IMR-90 (cell line): ENCODE data around the gene FAXDC2. TPM values are rescaled to one million over a fixed set of nuclear protein-coding genes. Genes with fewer than 3 reads are reported as not detected.
A peak's percentile ranks its signal among the peaks of the same experiment; 100 is the strongest.

ENCODE experiments used
- ATAC-seq: fragments of 200-7000 bp; cut with Tn5 transposase; 2 replicates; pipeline ENCODE4 v1.9.1; 2020; ENCODE audit warnings: low read depth, mild to moderate bottlenecking, moderate library complexity
- BruUV-seq: library from RNA; stranded (reverse); fragments of 400-500 nt; replicated peaks from 2 replicates; lab custom pipeline; 2021; lab: Mats Ljungman, UMichigan
- CTCF ChIA-PET: fragments of 300-600 bp; formaldehyde crosslinking; extraction: SDS; loops from one replicate; lab custom pipeline; 2021; ENCODE audit warnings: antibody characterized with exemption; lab: Yijun Ruan, JAX
- POLR2A ChIA-PET: fragments of 300-600 bp; sonication (Branson Sonifier 250); formaldehyde crosslinking; loops from one replicate; lab custom pipeline; 2022; ENCODE audit warnings: antibody characterized with exemption; ENCODE audit not compliant: unreplicated experiment; lab: Charles Lee
- DNase-seq: peaks from one replicate; pipeline ENCODE4 v3.0.0; 2013
- H2AFZ ChIP-seq: replicated peaks from 2 replicates; pipeline ENCODE3; 2013; ENCODE audit warnings: low read length, mild to moderate bottlenecking; ENCODE audit not compliant: poor library complexity
- H2AK5ac ChIP-seq: 2 replicates; pipeline ENCODE4 v1.6.1; 2013; ENCODE audit warnings: low read depth, low read length, inconsistent platforms
- H2AK9ac ChIP-seq: replicated peaks from 2 replicates; pipeline ENCODE3; 2013; ENCODE audit warnings: mild to moderate bottlenecking, low read depth, low read length, moderate library complexity; ENCODE audit not compliant: poor library complexity
- H2BK120ac ChIP-seq: 2 replicates; pipeline ENCODE4 v1.6.1; 2013; ENCODE audit warnings: low read depth, low read length, inconsistent platforms
- H2BK15ac ChIP-seq: 3 replicates; pipeline ENCODE4 v1.6.1; 2013; ENCODE audit warnings: low read depth, low read length, inconsistent platforms
- H2BK20ac ChIP-seq: 2 replicates; pipeline ENCODE4 v1.6.1; 2013; ENCODE audit warnings: low read depth, mild to moderate bottlenecking, inconsistent platforms, low read length, moderate library complexity
- H2BK5ac ChIP-seq: 2 replicates; pipeline ENCODE4 v1.6.1; 2013; ENCODE audit warnings: mild to moderate bottlenecking, low read depth, low read length, inconsistent platforms; ENCODE audit not compliant: poor library complexity, severe bottlenecking
- H3K14ac ChIP-seq: replicated peaks from 2 replicates; pipeline ENCODE4 v1.6.1; 2013; ENCODE audit warnings: low read depth, low read length, inconsistent platforms
- H3K18ac ChIP-seq: 2 replicates; pipeline ENCODE4 v1.6.1; 2013; ENCODE audit warnings: low read depth, low read length, control low read depth
- H3K23ac ChIP-seq: 2 replicates; pipeline ENCODE4 v1.6.1; 2013; ENCODE audit warnings: low read depth, low read length, inconsistent platforms
- H3K27ac ChIP-seq: 2 replicates; pipeline ENCODE4 v1.5.1; 2013; ENCODE audit warnings: mild to moderate bottlenecking, control low read depth, low read length; ENCODE audit not compliant: insufficient read depth
- H3K27me3 ChIP-seq: 2 replicates; pipeline ENCODE4 v1.6.1; 2013; ENCODE audit warnings: low read length; ENCODE audit not compliant: control insufficient read depth, insufficient read depth
- H3K36me3 ChIP-seq: 2 replicates; pipeline ENCODE4 v1.6.1; 2013; ENCODE audit warnings: low read length, mixed read lengths; ENCODE audit not compliant: control insufficient read depth, insufficient read depth
- H3K4ac ChIP-seq: 2 replicates; pipeline ENCODE4 v1.6.1; 2013; ENCODE audit warnings: low read depth, low read length, inconsistent platforms
- H3K4me1 ChIP-seq: 2 replicates; pipeline ENCODE4 v1.6.1; 2013; ENCODE audit warnings: low read length, mixed read lengths; ENCODE audit not compliant: control insufficient read depth, insufficient read depth
- H3K4me2 ChIP-seq: 2 replicates; pipeline ENCODE4 v1.6.1; 2013; ENCODE audit warnings: low read depth, mild to moderate bottlenecking, control low read depth, low read length, moderate library complexity
- H3K4me3 ChIP-seq: 2 replicates; pipeline ENCODE4 v1.5.1; 2013; ENCODE audit warnings: low read depth, mild to moderate bottlenecking, control low read depth, low read length, moderate library complexity; ENCODE audit not compliant: insufficient read depth
- H3K56ac ChIP-seq: 2 replicates; pipeline ENCODE4 v1.6.1; 2013; ENCODE audit warnings: low read length, inconsistent platforms; ENCODE audit not compliant: insufficient read depth; ENCODE audit errors: extremely low read depth
- H3K79me1 ChIP-seq, 2 experiments: 2 replicates each; pipeline ENCODE4 v1.6.1; 2013; ENCODE audit warnings: low read length in 2 of 2, inconsistent platforms in 1 of 2, low read depth in 1 of 2
- H3K9ac ChIP-seq: 2 replicates; pipeline ENCODE4 v1.6.1; 2013; ENCODE audit warnings: low read depth, low read length, control low read depth
- H3K9me1 ChIP-seq: 2 replicates; pipeline ENCODE4 v1.6.1; 2013; ENCODE audit warnings: low read length, inconsistent platforms; ENCODE audit not compliant: insufficient read depth
- H3K9me3 ChIP-seq: 2 replicates; pipeline ENCODE4 v1.6.1; 2013; ENCODE audit warnings: low read length; ENCODE audit not compliant: control insufficient read depth, insufficient read depth
- H4K20me1 ChIP-seq: 2 replicates; pipeline ENCODE4 v1.6.1; 2013; ENCODE audit warnings: low read length, inconsistent platforms; ENCODE audit not compliant: insufficient read depth
- H4K5ac ChIP-seq: 2 replicates; pipeline ENCODE4 v1.6.1; 2013; ENCODE audit warnings: mild to moderate bottlenecking, low read depth, low read length, control low read depth
- H4K8ac ChIP-seq, 2 experiments: 2 replicates each; pipeline ENCODE4 v1.6.1; 2013; ENCODE audit warnings: low read depth in 2 of 2, low read length in 2 of 2, control low read depth in 1 of 2, inconsistent platforms in 1 of 2
- H4K91ac ChIP-seq: 2 replicates; pipeline ENCODE4 v1.6.1; 2013; ENCODE audit warnings: low read depth, low read length, inconsistent platforms; ENCODE audit not compliant: insufficient read depth
- BHLHE40 ChIP-seq: fragments of 150-350 bp; IDR thresholded peaks from 2 replicates; pipeline ENCODE4 v1.6.1; 2016; ENCODE audit warnings: mild to moderate bottlenecking, low read depth, low read length
- CEBPB ChIP-seq: IDR thresholded peaks from 2 replicates; pipeline ENCODE4 v1.6.1; 2012; ENCODE audit warnings: low read depth, low read length, improper control_type of control experiment
- CHD1 ChIP-seq: IDR thresholded peaks from 2 replicates; pipeline ENCODE4 v1.6.1; 2012; ENCODE audit warnings: low read depth, low read length, improper control_type of control experiment
- FOS ChIP-seq: fragments of 150-350 bp; IDR thresholded peaks from 2 replicates; pipeline ENCODE4 v1.6.1; 2016; ENCODE audit warnings: low read depth, low read length
- MAZ ChIP-seq: IDR thresholded peaks from 2 replicates; pipeline ENCODE4 v1.6.1; 2012; ENCODE audit warnings: low read depth, mild to moderate bottlenecking, low read length, improper control_type of control experiment, moderate library complexity, borderline replicate concordance
- MXI1 ChIP-seq: IDR thresholded peaks from 2 replicates; pipeline ENCODE4 v1.6.1; 2012; ENCODE audit warnings: low read depth, mild to moderate bottlenecking, low read length, moderate library complexity, borderline replicate concordance
- POLR2A ChIP-seq: IDR thresholded peaks from 2 replicates; pipeline ENCODE4 v1.6.1; 2012; ENCODE audit warnings: mild to moderate bottlenecking, low read depth, low read length
- RAD21 ChIP-seq: IDR thresholded peaks from 2 replicates; pipeline ENCODE4 v1.6.1; 2012; ENCODE audit warnings: low read length, improper control_type of control experiment
- RCOR1 ChIP-seq: IDR thresholded peaks from 2 replicates; pipeline ENCODE4 v1.6.1; 2012; ENCODE audit warnings: mild to moderate bottlenecking, low read length, improper control_type of control experiment; ENCODE audit not compliant: insufficient replicate concordance
- RFX5 ChIP-seq: IDR thresholded peaks from 2 replicates; pipeline ENCODE4 v1.8.0; 2012; ENCODE audit warnings: low read depth, mild to moderate bottlenecking, low read length, moderate library complexity
- SMC3 ChIP-seq: fragments of 150-350 bp; IDR thresholded peaks from 2 replicates; pipeline ENCODE4 v1.6.1; 2016; ENCODE audit warnings: low read depth, mild to moderate bottlenecking, antibody characterized with exemption, low read length, moderate library complexity
- USF2 ChIP-seq: fragments of 150-350 bp; IDR thresholded peaks from 2 replicates; pipeline ENCODE4 v1.6.1; 2017; ENCODE audit warnings: mild to moderate bottlenecking, antibody characterized with exemption, low read length, low read depth
- dilution Hi-C: fragments of 300-500 bp; cut with HindIII; formaldehyde crosslinking; loops from one replicate; pipeline ENCODE4 v1.14.3; 2018; ENCODE audit warnings: low sequenced_read_pairs; ENCODE audit not compliant: unreplicated experiment
- in situ Hi-C: fragments of 300-500 bp; cut with MboI; formaldehyde crosslinking; loops from 3 replicates; pipeline ENCODE4 v1.14.3; 2019; ENCODE audit warnings: low sequenced_read_pairs, inconsistent platforms, mixed read lengths
- intact Hi-C: fragments of 100-400 bp; cut with micrococcal nuclease; formaldehyde crosslinking; loops from 2 replicates; pipeline ENCODE4 v1.10.0; 2022
- polyA plus RNA-seq, 3 experiments: library from polyadenylated mRNA; depleted of rRNA; stranded (reverse); fragments of >200 nt; gene quantifications; 2 replicates each; pipeline ENCODE4 v1.2.3, GENCODE V29; 2012; ENCODE audit warnings: low replicate concordance in 1 of 3
- total RNA-seq: library from RNA; depleted of rRNA; stranded (reverse); fragments of >200 nt; gene quantifications from 2 replicates; pipeline ENCODE4 v1.2.3, GENCODE V29; 2012
- TF ChIP-seq, protein P1 (sequence below): conservative IDR thresholded peaks from 2 replicates; pipeline ENCODE4 v1.5.1; 2012; ENCODE audit warnings: mild to moderate bottlenecking, low read depth, low read length, improper control_type of control experiment

Gene FAXDC2
- total and polyA plus RNA-seq, 2 of the 4 experiments (the other 2 are of a cell fraction), result 4.3 to 8.9 TPM

DNA sequence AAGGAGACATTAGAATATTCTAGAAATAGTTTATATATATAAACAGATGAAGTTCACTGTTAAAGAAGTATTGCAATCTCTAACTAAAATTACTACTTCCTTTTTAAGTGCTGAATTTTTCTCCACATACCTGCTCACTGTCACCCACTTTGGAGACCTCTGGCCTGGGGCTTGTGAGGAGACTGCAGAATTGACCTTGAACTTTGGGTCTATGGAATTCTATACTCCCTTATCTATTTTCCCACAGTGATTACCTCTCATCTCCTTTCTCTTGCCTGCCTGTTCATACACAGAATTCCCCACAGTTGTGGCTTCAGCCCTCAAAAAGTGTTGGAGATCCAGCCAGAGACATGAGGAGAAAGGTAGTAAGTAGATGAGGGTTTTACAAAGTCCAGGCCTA, 49.8 kb downstream of the FAXDC2 start:
- Histone ChIP-seq H2BK120ac (no peak overlapping the region), H2AK5ac (no peak overlapping the region), H4K5ac (no peak overlapping the region; the same call in 1 of the 2 replicates), H3K27ac (peak overlapping the region; percentile 19; the same call in 1 of the 2 replicates), H2AK9ac (no peak overlapping the region), H3K4me1 (peaks cover 8% of the 10 kb centered on the region), H3K56ac (no peak overlapping the region), H2AFZ (no peak overlapping the region), H3K36me3 (peaks cover 57% of the 10 kb centered on the region), H3K9ac (no peak overlapping the region), H3K9me3 (no peaks in the 10 kb centered on the region), H3K4me3 (no peak overlapping the region), H2BK15ac (no peak overlapping the region), H3K79me1 (peaks cover 52 to 69% of the 10 kb centered on the region in 2 experiments), H3K4ac (no peak overlapping the region), H3K14ac (no peak overlapping the region), H4K8ac (no peak overlapping the region), H3K23ac (no peak overlapping the region), H4K91ac (no peak overlapping the region), H3K18ac (peak overlapping the region; percentile 46; the same call in 1 of the 2 replicates), H3K4me2 (no peak overlapping the region), H3K27me3 (no peaks in the 10 kb centered on the region), H2BK5ac (peak overlapping the region; percentile 21), H3K9me1 (peaks cover 25% of the 10 kb centered on the region), H4K20me1 (peaks cover 28% of the 10 kb centered on the region; the same call in 1 of the 2 replicates), H2BK20ac (no peak overlapping the region)
- DNase-seq, result no peak
- ATAC-seq, result peak; percentile 13
- CTCF ChIA-PET, result interaction anchor here (0.5 to 0.8 kb wide), 2 partner anchors 9 to 16 kb away, joined by 4 read pairs; no protein-coding TSS in a partner anchor
- no peak for TF ChIP-seq SMC3
- TF ChIP-seq MXI1, result no peak
- no peak for TF ChIP-seq CEBPB
- no peak for TF ChIP-seq RCOR1
- no peak for TF ChIP-seq MAZ
- no peak for TF ChIP-seq RFX5
- no peak for TF ChIP-seq RAD21
- no peak for TF ChIP-seq BHLHE40
- TF ChIP-seq, protein P1, sequence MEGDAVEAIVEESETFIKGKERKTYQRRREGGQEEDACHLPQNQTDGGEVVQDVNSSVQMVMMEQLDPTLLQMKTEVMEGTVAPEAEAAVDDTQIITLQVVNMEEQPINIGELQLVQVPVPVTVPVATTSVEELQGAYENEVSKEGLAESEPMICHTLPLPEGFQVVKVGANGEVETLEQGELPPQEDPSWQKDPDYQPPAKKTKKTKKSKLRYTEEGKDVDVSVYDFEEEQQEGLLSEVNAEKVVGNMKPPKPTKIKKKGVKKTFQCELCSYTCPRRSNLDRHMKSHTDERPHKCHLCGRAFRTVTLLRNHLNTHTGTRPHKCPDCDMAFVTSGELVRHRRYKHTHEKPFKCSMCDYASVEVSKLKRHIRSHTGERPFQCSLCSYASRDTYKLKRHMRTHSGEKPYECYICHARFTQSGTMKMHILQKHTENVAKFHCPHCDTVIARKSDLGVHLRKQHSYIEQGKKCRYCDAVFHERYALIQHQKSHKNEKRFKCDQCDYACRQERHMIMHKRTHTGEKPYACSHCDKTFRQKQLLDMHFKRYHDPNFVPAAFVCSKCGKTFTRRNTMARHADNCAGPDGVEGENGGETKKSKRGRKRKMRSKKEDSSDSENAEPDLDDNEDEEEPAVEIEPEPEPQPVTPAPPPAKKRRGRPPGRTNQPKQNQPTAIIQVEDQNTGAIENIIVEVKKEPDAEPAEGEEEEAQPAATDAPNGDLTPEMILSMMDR, result no peak
- no peak for TF ChIP-seq FOS
- TF ChIP-seq USF2, result no peak
- TF ChIP-seq CHD1, result no peak
- no peak for TF ChIP-seq POLR2A
- BruUV-seq, result no TSS peak
- POLR2A ChIA-PET, result no interaction called here
- in situ Hi-C loops, result loop anchor here (5.0 to 25.0 kb wide), 3 partner anchors 43 to 338 kb away; partner anchors contain the start of gene LARP1
- intact Hi-C loops, result no loop called here
- dilution Hi-C loops, result no loop called here
